Superior temporal gyrus (tissue), 1 donor: ENCODE measurements around the gene ZNF74.
"Not testable (repeated sequence)": the region's sequence is repeated elsewhere in the genome, so short reads cannot be mapped to it uniquely, and the experiment has no call there.

Source experiments
- DNase-seq: peaks from one replicate; pipeline ENCODE4 v3.0.0-alpha.2; 2016; ENCODE audit errors: extremely low spot score

ZNF74 gene

DNA sequence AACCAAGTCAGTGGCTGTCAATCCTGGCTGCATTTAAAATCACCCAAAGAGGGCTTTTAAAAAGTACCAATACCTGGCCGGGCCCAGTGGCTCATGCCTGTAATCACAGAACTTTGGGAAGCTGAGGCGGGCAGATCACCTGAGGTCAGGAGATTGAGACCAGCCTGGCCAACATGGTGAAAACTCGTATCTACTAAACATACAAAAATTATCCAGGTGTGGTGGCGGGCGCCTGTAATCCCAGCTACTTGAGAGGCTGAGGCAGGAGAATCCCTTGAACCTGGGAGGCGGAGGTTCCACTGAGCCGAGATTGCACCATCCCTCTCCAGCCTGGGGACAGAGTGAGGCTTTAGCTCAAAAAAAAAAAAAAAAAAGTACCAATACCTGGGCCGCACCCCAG lies 17.7 kb upstream of the ZNF74 start:
- DNase-seq, result not testable (repeated sequence)

DNA sequence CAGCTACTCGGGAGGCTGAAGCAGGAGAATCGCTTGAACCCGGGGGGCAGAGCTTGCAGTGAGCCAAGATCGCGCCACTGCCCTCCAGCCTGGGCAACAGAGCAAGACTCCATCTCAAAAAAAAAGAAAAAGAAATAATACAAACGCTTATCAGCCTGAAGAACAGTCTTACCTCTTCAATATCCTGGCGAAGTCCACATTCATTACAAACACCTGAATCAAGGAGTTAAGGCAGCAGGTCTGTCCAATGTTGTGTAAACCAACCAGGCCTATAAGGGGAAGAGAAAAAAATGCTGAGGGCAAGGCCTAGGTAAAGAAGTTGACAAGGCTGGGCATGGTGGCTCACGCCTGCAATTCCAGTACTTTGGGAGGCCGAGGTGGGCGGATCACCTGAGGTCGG lies 17.0 kb upstream of the ZNF74 start:
- DNase-seq, result not testable (repeated sequence)

DNA sequence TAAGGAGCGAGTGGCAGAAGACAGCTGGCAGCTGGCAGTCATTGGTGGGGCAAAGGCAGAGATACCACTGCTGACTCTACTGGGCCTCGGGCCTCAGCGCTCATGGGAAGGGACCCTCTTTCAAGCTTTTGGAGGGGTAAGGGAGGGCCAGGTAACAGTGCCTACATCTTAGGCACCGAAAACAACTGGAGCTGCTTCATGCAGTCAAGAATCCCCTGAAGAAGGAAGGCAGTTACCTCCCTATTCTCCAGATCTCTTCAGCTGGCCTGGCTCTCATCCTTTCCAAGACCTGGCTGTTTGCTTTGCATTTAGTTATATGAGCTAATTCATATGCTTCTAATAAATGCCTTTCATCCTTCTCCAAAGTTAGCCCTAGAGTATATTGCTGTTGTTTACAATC lies 15.8 kb upstream of the ZNF74 start:
- no peak for DNase-seq

DNA sequence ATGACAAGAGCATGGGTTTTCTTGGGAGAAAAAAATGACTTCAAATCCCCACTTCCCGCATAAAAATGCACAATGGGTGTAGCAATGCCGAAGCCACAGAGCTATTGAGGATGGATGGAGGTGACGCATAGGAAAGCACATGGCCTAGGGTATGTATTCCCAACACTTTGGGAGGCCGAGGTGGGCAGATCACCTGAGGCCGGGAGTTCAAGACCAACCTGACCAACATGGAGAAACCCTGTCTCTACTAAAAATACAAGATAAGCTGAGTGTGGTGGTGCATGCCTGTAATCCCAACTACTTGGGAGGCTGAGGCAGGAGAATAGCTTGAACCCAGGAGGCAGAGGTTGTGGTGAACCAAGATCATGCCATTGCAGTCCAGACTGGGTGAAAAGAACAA lies 15.3 kb upstream of the ZNF74 start:
- not testable (repeated sequence) for DNase-seq

DNA sequence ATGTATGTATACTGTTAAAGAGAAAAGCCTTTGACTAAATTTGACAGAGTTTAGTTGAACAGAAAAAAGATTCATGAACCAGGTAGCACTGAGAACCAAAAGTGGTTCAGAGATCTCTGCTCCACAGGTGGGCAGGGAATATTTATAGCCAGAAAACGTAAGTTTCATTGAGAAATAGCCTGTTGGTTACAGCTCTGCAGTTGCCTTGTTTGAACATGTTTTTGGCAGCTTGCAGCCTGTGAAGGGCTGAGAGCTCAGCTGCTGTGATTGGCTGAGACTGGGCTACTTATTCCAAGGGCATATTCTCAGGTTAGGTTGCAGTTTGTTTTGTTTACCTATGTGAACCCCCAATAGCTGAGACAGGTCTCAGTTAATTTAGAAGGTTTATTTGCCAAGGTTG lies 13.5 kb upstream of the ZNF74 start:
- no peak for DNase-seq

DNA sequence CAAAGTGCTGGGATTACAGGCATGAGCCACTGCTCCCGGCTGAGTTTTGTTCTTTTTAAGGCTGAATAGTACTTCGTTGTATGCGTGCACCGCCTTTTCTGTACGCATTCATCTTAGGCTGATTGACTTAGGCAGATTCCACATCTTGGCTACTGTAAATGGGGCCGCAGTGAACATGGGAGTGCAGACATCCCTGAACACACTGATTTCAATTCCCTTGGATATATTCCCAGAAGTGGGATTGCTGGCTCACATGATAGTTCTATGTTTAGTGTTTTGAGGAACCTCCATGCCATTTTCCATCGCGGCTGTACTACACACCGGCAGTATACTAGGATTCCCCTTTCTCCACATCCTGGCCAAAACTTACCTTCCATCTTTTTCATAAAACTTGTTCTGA lies 10.4 kb upstream of the ZNF74 start:
- DNase-seq, result no peak

DNA sequence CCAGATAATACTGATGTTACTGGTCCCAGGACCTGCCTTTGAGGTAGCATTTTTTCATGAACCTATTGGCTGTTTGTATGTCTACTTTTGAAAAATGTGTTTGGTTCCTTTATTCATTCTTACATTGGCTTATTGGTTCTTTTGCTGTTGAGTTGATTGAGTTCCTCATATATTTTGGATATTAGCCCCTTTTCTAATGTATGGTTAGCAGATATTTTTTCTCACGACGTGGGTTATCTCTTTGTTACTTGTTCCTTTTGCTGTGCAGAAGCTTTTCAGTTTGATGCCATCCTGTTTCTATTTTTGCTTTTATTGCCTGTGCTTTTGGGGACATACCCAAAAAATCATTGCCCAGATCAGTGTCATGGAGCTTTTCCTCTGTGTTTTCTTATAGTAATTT lies 9.8 kb upstream of the ZNF74 start:
- no peak for DNase-seq

DNA sequence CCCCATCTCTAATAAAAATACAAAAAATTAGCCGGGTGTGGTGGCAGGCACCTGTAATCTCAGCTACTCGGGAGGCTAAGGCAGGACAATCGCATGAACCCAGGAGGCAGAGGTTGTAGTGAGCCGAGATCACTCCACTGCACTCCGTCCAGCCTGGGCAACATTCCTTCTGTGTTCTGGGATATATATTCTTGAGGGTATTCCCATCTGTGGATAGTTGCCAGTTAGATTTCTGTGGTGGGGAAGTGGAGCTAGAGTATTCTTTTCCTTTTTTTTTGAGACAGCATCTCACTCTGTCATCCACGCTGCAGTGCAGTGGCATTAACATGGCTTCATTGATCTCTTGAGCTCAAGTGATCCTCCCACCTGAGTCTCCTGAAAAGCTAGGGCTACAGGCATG lies 9.1 kb upstream of the ZNF74 start:
- no peak for DNase-seq

DNA sequence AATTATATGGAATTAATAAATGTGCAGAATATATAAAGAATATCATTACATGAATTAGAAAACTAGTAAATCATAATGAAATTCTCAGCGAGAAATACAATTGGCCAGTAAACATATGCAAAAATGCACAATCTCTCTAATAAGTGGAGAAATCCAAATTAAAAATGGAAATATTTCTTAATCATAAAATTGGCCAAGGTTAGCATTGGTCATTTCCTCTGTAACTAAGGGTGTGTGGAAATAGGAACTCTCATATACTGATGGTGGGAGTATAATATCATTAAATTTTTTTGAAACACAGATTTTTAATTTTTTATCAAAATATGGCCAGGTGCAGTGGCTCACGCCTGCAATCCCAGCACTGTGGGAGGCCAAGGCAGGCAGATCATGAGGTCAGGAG lies 7.6 kb upstream of the ZNF74 start:
- no peak for DNase-seq

DNA sequence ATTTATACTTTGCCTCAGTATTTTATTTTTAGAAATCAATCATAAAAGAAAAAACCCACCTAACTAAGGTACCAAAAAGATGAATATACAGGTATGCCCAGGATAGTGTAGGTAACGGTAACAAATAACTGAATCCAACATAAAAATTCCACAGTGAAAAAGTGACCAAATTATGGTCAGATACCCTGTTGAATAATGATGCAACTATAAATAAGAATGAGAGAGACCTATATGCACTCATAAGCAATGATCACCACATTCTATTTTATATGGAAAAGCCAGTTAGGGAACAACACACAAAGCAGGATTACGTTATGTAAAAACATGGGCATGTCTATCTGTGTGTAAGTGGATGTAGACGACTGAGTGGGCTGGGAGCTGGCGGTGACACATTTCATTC lies 7.0 kb upstream of the ZNF74 start:
- DNase-seq, result no peak

DNA sequence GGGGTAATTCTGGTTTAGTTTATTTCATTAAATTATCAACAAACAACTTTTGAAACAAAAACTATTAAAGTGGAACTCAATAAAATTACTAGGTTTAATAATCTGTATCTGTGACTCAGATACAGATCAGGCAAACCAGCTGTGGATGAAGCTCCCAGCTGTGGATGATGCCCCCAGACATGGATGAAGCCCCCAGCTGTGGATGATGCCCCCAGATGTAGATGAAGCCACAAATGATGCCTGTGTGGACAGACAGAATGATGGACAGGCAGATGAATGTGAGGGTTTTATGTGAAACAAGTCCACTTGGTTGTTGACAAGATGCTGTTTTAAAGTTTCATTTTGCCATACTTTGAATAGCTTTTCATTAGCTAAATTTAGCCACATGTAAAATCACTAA lies 5.8 kb upstream of the ZNF74 start:
- no peak for DNase-seq

DNA sequence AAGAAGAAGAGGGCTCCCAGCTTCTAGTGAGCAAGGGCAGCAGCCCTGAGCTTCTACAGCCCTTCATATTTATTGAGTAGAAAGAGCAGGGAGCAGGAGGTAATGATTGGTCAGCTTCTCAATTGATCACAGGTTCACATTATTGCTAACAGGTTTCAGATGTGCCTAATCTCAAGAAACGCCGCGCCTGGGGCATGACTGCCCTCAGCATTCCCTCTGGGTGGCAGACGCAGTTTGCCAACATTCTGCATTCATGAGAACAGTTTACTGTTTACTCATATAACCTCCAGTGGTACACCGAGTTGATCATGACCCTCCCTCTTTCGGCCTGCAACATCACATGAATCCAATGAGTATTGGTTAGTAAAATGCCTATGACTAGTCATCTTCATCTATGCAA lies 4.7 kb upstream of the ZNF74 start:
- no peak for DNase-seq

DNA sequence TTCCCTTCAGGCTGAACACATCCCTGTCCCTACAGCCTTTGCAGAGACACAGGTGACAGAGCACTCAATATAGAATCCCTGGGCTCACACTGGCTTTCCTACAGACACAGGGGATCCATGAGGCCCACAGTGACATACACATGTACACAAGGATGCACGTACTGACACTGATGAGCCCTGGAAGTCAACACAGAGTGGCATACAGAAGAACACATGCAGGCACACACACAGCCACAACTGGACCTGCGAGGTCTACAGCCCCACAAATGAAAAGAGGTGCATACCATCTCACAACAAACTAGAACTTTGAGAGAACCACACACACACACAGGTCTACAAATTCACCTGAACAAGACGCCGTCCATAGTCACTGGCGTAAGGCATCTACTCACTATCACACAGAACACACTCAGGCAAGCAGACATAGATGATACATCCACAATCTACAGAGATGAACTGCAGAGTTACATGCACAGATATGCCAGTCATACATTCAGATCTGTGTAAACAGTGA lies 3.5 kb upstream of the ZNF74 start:
- no peak for DNase-seq

DNA sequence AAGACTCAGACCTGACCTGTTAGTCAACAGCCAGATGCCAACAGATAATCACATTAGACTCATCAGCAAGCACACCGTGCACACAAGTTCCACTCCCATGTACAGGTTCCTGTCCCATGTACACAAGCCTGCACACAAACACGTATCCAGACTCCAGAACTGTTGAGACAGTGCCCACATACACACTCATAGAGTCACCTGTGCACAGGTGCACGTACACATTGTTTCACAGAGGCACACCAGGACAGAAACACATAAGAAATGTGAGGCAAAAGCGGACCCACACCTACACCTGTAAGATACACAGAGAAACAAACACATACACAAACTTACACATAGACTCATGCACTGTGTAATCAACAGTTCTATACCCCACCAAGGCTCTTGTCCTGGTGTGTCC lies 2.7 kb upstream of the ZNF74 start:
- no peak for DNase-seq

DNA sequence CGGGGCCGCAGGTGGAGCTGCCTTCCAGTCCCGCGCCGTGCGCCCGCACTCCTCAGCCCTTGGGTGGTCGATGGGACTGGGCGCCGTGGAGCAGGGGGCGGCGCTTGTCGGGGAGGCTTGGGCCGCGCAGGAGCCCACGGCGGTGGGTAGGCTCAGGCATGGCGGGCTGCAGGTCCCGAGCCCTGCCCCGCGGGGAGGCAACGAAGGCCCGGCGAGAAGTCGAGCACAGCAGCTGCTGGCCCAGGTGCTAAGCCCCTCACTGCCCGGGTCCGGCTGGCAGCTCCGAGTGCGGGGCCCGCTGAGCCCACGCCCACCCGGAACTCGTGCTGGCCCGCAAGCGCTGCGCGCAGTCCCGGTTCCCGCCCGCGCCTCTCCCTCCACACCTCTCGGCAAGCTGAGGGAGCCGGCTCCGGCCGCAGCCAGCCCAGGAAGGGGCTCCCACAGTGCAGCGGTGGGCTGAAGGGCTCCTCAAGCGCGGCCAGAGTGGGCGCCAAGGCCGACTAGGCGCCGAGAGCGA lies 1.5 kb upstream of the ZNF74 start:
- not testable (repeated sequence) for DNase-seq

DNA sequence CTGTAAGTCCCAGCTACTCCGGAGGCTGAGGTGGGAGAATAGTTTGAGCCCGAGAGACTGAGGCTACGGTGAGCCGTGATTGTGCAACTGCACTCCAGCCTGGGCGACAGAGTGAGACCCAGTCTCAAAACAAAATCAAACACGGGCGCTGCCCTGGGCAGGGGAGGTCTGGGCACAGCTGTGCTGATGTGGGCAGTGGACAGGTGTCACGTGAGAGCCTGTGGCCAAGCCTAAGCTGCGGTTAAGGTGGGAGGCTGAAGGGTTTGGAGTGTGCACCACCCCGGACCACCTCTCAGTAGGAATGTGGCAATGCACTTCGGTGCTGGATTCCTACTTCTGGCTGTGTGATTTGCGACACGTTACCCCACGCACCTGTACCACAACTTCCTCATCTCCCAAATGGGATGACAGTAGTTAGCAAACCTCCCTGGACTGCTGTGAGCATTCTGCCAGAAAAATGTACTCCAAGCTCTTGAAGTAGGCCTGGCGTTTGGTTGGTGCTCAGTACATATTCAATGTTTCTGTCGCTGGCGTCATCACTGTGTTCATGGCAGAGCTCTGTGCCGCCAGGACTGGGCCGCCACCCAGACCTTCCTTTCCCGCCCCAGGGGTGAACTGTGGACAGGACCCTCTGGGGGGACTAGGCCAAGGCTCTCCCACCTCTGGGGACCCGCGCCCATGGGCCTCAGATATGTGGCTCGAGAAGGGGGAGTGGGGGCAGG lies 807 bp upstream of the ZNF74 start:
- DNase-seq, result no peak

DNA sequence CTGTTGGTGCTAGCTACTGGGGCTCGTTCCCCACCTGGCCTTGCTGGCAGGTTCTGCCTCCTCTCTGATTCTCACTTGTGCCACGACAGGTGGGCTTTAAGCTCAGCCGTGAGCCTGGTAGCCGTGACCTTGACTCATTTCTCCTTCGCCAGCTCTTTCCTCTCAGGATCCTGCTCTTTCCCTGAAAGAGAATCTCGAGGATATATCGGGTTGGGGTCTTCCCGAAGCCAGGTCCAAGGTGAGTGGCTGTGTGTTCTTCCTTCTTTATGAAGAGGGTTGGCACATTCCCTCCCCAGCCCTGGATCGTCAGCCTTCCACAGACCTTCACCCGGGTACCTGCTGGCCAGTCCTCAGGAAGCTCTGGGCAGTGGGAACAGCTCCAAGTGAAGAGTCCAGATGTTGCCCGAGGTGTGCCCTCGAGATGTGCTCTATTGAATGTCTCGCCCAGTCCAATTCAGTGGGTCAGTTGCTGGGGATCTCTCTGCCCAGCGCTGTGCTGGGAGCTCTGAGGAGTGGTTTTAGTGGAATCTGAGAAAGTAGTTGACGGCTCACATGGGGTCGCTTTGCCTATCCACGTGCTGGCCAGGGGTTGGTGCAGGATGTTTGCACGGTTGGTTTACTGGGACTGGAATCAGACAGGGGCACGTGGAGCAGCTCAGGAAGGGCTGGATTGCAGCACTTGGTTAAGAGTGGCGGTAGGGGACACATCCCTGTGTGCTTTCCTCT lies 1.4 kb downstream of the ZNF74 start:
- DNase-seq, result no peak

DNA sequence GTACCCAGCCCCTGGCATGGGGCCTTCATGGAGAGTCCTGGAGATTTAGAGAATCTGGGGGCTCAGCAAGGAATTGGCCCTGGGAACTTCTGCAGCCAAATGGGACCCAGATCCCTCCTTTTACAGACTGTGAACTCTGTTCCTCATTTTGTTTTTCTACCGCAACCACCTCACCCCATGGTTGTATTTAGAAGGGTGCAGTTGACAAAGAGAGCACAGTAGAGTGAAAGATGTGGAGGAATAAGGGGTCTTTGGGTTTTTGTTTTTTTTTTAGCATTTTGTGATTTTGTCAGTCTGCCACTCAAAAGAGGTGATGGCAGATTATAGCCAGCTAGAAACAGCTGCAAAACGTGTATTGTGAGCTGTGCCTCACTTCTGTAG lies 1.9 kb downstream of the ZNF74 start:
- DNase-seq, result no peak

DNA sequence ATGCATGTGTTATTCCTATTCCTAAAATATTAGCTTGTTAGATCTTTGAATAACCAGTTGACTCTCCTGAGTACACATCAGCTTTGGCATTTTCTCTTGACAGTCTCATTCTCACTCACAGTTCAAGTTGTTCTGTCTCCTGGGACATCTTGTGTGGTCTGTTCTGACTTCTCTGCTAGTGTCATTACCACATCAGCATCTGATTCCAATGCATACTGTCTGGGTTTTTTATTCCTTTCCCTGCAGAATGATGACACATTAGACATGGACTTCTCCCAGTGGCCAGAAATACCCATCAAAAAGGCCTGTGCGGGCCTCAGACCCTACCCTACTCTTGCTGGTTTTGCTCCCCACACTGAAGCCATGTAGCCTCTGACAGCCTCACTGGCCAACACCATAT lies 2.7 kb downstream of the ZNF74 start:
- no peak for DNase-seq

DNA sequence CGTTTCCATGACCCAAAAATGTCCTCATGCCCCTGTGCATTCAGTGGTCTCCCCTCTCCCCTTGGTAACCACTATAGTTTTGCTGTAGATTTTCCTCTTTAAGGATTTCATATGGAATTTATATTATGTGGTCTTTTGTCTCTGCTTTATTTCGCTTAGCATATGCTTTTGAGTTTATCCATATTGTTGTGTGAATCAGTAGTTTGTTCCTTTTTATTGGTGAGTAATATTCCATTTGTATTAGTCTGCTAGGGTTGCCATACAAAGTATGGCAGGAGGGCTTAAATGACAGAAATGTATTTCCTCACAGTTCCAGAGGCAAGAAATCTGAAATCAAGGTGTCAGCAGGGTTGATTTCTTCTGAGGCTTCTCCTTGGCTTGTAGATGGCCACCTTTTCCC lies 3.5 kb downstream of the ZNF74 start:
- no peak for DNase-seq

DNA sequence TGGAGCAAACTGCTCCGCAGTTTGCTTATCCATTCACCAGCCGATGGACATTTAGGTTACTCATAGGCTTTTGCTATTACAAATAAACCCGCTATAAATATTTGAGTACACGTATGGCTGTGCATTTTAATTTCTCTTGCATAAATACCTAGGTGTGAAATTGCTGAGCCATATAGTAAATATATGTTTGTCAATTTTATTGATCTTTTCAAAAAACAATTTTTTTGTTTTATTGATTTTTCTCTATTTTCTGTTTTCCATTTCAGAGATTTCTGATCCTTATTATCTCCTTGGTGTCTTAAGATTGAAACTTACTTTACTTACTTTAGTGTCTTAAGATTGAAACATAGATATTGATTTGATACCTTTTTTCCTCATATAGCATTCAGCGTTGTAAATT lies 4.5 kb downstream of the ZNF74 start:
- DNase-seq, result no peak

DNA sequence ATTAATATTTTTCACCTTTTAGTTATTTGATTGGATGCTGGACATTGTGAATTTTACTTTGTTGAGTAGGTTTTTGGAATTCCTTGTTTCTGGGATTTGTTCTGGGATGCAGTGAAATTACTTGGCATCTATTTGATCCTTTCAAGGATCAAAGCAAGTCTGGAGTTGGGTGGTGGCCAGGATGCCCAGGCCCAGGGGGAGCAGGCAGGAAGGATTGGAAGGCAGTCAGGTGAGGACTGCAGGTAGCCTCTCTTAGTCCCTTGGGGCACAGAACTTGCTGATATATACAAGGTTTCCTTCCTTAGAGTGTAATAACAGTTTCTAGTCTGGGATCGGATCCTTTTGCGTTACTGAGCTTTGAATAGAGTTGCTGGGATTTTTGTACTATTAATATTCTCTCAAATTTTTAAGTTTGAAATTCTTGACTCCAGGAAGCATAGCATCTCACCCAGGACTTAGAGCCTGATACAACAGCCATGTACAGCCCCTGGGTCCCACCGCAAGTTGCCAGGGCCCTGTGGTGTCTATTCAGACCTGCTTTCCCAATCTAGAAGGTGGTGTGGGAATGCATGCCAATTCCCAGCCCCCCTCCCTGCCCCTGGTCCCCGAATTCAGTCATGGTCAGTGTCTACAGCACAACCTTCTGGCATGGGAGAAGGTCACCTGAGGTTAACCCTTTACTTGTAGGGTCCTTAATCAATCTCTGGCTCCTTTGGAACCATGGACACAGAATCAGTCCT lies 6.1 kb downstream of the ZNF74 start:
- DNase-seq, result no peak
